HPDE6-E6E7 (cell line): Measurements from ENCODE around the gene SETD1B.
"Not testable (repeated sequence)": the region's sequence is repeated elsewhere in the genome, so short reads cannot be mapped to it uniquely, and the experiment has no call there.

Source experiments
- DNase-seq: peaks from one replicate; pipeline ENCODE4 v3.0.0; 2011; ENCODE audit warnings: missing footprints; ENCODE audit errors: extremely low spot score

The SETD1B gene

DNA sequence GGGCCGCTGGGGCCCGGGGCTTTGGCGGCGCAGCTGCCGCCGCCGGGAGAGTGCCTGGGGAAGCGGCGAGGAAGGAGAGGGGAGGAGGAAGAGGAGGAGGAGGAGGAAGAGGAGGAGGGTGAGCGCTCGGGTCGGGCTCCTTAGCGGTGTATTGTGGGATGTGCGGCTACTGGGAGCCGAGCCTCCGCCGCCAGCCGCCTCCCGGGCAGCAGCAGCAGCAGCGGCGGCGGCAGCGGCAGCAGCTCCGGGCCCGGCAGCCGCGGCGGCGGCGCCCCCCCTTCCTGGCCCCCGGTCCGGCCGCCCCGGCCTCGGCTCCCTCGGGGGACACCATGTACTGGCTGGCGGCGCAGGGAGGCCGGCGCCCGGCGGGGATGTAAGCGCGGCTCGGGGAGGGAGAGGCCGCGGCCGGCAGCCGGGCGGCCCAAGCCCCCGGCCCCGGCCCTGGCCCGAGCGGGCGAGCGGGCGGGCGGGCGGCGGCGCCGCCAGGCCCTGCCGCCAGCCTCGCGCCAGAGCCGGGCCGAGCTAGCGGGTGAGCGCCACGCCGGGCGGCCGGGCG lies at the start of gene SETD1B:
TSS of gene SETD1B (plus strand) at position 149 of the 556 bp plus-strand sequence. CDS start 729 bp downstream, outside the sequence.
- DNase-seq, result no peak

DNA sequence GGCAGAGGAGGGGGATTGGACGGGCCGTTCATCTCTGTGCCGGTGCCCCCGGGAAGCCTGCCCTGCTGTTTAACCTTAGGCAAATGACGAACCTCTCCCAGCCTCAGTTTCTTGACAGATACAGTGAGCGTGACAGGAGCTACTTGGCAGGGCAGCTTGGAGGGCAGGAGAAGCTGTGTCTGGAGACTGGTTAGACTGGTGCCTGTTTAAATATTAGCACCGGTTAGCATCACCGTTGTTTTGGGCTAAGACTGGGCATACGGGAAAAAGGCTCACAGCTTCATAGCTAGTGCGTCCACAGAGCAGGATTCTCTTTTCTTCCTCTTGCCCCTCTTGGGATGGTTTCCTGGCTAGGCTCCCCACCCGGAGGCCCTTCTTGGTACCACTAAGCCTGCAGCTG lies 49.0 kb upstream of the SETD1B start:
- DNase-seq, result no peak

DNA sequence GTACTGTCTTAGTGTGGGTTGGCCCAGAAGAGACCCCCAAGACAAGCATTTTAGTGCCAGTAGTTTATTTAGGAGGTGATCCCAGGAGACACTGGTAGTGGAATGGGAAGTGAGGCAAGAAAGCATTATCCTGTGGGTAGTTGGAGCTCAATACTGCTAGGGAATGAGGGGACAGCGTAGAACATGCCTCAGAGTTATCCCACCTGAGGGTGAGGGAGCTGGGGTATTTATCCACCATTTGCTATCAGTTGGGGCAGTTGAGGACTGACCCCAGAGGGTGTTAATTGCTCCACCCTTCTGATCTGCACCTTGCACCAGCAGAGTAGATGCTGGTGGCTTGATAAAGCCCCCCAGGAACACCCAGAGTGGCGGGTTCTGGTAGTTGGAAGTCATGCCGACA lies 48.2 kb upstream of the SETD1B start:
- DNase-seq, result no peak

DNA sequence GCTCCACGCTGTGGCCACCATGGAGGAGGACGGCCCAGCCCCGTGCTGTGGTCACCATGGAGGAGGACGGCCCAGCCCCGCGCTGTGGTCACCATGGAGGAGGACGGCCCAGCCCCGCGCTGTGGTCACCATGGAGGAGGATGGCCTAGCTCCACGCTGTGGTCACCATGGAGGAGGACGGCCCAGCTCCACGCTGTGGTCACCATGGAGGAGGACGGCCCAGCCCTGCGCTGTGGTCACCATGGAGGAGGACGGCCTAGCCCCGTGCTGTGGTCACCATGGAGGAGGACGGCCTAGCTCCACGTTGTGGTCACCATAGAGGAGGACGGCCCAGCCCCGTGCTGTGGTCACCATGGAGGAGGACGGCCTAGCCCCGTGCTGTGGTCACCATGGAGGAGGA lies 45.3 kb upstream of the SETD1B start:
- not testable (repeated sequence) for DNase-seq

DNA sequence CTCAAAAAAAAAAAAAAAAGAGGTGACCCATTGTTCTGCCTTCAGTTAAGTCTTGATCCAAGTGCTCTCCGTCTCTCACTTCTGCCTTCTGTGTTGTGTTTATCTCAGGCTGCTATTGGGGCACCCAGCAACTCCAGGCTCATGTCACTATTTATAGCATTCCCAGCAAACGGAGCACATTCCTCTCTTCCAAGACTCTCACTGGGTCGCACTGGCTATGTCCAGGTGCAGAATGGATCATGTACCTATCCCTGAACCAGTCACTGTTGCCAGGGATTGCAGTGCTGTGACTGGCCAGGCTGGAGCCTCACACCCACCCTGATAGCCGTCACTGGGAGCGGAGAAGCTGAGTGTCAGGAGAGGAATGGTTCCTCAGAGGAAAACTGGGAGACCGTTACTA lies 41.5 kb upstream of the SETD1B start:
- DNase-seq, result no peak

DNA sequence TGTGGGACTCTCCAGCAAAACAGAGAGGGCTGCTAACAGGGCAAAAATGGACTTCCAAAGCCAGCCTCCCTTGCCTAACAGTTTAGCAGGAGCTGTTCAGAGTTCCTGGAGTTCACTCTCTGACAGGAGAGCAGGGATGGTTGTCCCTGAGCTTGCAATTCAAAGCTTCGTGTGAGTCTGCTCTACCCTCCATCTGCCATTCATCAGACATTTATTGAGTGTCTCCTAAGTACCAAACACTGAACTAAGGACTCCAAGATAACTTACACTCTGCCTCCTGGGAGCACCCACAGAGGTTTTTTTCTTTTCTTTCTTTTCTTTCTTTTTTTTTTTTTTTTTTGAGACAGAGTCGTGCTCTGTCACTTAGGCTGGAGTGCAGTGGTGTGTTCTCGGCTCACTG lies 39.0 kb upstream of the SETD1B start:
- no peak for DNase-seq

DNA sequence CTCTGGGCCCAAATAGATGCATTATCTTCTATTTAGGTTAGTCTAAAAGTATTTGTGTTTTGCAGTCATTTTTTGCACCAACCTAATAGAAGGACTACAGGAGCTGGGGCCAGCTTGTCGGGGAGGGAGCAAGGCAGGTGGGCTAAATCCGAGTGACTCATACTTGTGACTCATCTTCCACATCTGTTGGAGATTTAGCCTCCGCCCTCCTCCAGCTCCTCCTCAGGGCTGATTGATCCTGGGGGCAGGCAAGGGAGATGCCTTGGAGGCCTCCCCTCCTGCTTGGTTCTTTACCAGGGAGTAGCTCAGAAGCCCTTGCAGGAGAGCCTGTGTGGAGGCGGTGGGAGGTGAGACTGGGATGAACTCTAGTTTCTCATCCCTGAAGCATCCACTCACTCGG lies 38.2 kb upstream of the SETD1B start:
- peak; percentile 76 for DNase-seq

DNA sequence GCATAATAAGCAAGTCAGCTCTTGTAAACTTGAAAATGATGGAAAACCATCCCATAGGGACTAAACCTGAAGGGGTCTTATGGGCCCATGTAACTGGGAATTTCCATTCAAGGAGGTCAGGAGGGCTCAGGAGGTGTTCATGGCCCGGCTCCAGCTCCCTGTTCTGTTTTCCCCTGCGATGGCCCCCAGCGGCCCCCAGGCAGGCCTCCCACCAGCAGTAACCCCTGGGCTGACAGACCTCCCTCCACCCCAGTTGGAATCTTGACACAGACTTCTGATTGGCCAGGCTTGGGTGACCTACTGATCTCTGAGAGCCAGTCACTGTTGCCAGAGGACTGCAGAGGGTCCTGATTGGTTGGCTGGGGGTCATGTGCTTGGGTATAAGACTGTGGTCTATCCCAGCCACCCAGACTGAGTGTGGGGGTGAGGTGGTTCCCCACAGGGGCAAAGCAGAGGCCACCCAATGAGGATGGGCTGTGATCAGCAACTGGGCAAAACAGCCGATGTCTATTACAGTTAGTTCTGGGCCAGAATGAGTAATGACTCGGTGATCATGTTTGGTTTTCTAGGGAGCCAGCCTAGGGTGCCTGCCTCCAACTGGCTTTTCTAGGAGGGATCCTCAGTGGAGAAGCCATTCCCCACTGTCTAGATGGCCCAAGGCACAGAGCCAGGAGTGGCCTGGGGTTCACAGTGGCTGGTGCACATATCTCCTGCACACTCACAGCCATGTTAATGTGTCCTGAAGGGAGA lies 37.3 kb upstream of the SETD1B start:
- no peak for DNase-seq

DNA sequence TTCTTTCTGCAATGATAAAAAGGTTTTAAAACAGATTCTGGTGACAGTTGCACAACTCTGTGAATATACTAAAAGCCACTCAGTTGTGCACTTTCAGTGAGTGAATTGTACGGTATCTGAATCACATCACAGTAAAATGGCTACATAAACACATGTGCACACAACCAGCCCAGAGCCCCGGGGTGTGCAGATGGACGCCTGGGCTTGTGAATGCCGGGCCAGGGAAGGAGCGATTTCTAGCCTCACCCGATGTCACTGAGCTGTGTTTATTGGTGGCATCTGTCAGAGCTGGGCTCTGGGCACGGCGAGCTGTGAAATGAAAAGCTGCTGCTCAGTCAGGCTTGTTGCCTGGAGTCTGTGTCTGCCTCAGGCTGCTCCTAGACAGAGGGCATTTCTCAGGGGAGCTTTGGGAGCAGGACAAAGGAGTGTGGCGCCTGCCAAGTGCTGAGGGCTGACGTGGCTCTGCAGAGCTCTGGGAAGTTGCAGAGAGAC lies 36.2 kb upstream of the SETD1B start:
- no peak for DNase-seq

DNA sequence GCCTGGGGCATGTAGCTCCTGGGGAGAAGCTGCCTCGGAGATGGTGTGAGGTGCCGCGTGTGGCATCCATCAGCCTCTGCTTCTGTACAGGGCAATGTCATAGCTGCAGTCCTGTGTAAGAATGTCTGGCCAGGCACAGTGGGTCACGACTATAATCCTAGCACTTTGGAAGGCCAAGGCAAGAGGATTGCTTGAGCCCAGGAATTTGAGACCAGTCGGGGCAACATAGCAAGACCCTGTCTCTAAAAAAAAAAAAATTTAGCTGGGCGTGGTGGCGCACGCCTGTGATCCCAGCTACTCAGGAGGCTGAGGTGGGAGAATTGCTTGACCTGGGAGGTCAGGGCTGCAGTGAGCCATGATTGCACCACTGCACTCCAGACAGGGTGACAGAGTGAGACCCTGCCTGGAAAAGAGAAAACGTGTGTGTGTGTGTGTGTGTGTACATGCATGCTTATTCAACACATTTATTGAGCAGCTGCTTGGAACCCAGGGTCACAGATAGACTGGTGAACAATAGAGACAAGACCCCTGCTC lies 34.4 kb upstream of the SETD1B start:
- no peak for DNase-seq

DNA sequence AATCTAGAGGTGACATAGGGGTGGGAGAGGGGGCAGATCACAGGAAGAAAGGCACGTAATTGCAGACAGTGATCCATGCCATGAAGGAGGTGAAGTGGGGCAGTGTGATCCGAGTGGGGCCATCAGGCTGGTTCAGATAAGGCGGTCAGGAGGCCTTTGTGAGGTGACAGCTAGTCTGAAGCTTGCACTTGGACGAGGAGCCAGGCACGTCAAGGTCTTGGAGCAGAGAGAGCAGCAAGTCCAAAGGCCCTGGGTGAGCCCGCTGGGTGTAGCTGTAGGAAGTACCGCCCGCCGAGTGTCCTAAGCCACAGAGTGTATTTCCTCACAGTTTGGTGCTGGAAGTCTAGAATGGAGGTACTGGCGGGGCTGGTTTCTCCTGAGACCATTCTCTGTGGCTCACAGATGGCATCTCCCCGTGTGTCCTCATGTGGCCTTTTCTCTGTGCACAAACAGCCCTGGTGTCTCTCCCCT lies 33.9 kb upstream of the SETD1B start:
- DNase-seq, result no peak

DNA sequence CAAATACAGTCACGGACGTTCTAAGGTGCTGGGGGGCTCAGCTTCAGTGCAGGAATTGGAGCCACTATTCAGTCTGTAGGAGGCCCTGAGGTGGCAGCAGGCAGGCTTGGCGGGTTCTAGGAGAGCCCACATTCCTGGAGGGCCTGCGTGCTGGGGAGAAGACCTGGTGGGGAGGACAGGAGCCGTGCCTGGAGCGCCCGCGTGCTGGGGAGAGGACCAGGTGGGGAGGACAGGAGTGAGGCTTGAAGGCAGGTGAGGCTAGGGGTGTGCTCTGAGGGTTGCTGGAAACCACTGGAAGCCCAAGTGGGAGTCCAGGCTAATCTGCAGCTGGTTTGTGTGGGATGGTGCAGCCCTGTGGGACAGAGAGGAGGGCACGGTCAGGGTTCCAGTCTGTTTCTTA lies 33.4 kb upstream of the SETD1B start:
- no peak for DNase-seq

DNA sequence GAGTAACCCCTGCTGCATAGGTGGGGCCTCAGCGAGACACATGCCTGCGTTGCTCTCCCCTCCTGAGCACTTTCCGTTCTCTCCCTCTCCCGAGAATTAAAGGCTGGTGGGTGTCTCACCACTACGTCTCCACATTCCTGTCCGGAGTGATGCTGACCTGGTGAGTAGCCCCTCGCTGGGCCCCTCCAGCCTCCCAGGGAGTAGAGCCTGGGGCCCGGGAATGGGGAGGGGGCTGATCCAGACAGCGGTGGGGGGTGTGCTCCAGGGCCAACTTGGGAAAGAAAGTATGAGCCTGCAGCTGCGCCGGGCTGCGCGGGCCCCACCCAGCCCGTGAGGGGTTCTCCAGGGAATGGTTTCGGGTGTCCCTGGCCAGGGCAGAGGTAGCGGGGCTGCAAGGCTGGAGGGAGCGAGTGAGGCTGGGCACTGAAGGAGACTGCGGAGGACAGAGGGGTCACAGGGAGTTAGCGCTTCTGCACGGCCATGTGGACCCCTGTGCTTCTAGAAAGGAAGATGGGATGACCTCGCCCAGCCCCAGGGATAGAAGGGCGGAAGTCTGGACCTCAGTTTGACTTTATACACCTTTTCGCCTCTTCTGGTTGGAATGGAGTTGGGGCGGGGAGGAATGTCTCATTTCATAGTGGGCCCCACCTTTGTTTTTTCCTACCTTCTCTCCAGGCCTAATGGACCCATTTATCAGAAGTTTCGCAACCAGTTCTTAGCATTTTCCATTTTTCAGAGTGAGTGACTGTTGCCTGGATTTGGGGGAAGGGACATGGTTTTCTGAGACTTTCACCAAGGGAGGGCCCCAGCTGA lies 32.8 kb upstream of the SETD1B start:
- no peak for DNase-seq

DNA sequence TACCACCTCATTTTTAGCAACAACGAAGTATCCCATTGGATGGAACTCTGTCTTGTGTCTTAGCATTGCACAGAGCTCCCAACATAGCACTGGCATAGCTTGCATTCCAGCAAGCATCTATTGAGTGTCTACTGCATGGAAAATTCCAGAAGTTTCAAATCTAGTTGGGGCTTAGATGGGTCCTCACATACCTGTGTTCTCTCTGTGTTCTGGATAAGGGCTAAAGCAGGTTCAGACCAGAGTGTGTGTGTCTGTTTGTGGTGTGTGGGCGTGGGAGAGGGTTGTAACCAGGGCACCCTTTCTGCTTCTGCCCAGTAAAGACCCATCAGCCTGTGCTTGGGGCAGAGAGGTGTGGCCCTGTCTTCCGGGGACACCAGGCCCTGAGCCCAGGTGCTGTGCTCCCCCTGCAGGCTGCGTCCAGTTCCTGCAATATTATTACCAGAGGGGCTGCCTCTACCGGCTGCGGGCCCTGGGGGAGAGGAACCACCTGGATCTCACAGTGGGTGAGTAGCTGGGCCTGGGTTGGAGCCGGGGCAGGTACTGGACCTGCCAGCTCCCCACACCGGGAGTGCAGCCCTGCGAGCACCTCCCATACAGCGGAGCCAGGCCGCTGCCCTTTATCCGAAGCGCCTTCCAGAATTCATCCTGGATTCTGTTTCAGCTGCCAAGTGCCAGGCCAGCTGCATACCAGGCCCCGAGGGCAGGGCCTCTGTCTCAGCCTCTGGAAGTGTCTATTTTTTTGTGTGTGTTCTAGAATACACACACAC lies 30.6 kb upstream of the SETD1B start:
- peak; percentile 88 for DNase-seq

DNA sequence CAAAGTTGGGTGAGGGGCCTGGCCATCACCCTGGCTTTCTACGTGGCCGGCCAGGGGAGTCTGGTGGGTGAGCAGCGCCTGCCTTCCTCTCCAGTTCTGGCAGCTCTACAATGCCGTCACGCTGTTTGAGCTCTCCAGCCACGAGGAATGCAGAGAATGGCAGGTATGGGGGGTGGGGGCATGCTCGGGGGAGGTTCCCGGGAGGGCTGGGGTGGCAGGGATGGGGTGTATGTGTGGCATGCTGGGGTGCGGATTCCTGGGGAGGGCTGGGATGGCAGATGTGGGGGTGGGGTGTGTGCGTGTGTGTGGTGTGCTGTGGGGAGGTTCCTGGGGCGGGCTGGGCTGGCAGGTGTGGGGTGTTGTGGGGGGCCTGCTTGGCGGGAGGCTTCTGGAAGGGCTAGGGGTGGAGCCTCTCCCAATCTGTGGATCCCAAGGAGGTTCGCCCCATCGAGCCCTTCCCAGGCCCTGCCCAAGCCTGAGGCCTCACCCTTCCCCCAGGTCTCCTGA lies 28.8 kb upstream of the SETD1B start:
- DNase-seq, result no peak

DNA sequence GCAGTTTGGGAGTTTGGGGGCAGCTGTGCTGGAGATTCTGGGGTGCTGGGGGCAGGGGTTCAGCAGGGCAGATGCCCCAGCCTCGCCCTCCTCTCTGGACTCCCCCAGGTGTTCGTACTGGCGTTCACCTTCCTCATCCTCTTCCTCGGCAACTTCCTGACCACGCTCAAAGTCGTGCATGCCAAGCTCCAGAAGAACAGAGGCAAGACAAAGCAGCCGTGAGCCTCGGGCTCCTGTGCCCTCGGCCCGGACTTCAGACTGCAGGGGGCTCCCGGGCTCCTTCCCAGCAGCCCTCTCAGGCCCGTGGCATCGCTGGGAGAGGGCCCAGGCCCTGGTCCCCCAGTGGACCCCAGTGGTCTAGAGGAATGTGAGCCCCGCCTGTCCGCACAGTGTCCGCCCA lies 28.3 kb upstream of the SETD1B start:
- no peak for DNase-seq

DNA sequence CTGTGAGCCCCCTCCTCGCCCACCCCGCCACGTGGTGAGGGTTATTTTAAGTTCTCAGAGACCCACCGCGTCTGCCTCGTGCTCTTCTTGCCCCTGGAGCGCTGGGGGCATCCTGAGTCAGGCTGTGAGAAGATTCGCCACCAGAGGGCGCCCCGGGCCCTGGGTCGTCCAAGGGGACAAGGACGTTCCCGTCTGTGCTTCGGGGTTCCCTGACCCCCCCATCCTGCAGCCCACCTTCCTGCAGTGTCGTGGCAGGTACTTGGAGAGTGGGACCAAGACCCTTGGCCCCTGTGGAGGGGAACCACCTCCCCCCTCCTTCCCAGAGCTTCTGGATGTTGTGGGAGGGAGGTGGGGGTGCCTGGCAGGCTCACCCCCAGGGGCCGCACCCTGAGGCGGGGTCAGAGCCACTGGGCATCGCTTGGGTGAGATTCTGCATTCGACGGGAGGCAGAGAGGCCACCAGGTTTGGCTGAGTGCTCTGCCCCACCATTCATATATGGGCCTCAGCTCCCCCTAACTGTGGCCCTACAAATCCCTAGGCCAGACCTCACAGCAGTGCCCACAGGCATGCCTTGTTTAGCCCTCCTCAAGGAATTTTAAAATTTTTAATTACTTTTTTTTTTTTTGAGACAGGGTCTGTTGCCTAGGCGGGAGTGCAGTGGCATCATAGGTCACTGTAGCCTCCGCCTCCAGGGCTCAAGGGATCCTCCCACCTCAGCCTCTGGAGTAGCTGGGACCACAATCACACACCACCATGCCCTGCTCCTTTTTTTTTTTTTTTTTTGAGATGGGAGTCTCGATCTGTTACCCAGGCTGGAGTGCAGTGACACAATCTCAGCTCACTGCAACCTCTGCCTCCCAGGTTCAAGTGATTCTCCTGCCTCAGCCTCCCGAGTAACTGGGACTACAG lies 27.4 kb upstream of the SETD1B start:
- no peak for DNase-seq

DNA sequence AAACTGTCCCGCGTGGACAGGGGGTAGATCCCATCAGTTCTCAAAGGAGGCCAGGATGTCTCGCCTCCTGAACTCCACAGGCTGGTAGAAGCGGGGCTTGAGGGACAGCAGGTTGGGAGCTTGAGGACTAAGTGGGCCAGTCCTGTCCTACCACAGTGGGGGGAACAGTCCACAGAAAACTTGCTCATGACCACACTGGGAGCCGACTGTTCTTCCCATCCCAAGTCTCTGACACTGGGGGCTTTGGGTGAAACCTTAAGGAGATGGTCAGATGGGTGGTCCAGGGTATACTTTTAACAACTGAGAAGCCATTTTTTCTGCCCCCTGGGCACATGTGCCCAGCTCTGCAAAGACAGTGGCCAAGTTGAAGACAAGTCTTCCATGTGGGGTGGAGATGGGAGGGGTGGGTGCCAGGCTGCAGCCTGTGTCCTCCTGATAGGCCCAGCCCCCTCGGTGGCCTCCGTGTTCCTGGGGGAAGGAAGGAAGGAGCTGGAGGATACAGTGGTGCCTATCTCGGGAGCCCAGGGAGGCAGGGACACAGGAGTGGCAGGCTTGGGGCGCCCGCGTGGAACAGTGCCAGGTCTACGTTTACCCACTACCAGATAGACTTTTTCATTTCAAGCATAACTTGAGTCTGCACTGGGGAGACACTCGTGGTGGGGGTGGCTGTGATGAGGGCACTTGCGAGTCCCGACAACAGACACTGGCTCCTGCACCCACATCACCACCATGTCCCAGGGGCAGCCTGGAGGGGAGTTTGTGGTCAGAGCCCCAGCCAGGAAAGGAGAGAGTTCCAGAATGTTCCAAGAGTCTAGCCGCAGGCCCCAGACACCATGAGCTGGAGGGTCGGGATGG lies 25.0 kb upstream of the SETD1B start:
- DNase-seq, result no peak

DNA sequence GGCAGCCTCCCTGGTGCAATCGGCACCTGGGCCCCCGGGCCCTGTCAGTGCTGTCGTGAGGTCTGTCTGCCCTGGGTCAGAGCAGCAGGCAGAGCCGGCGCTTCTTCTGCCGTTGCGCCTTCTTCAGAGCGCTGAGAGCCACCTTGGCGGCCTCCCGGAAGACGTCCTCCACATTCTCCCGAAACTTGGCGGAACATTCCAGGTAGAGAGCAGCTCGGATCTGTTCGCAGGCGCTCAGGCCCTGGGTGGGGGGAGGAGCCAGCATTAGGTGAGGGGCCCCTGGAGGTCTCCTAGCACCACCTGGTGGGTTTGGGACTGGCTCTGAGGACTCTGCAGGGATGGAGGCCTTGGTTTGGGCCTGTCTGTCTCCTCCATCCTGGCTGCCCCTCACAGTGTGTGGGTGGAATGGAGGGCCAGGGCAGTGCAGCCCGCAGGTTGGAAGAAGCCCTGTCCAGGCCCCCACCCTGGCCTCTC lies 24.4 kb upstream of the SETD1B start:
- no peak for DNase-seq
